Endothelial cell of umbilical vein (primary cell): ENCODE measurements around the gene WDR86. TPM values are rescaled to one million over a fixed set of nuclear protein-coding genes. Genes with fewer than 3 reads are reported as not detected.

ENCODE experiments used
- BruUV-seq: library from RNA; stranded (reverse); fragments of 400-500 nt; replicated peaks from 2 replicates; lab custom pipeline; 2021; lab: Mats Ljungman, UMichigan
- CTCF ChIA-PET: fragments of 300-600, 350-600 bp; sonication (Branson Sonifier 250); formaldehyde crosslinking; loops from one replicate; lab custom pipeline; 2021; ENCODE audit warnings: antibody characterized with exemption, inconsistent platforms; lab: Charles Lee
- POLR2A ChIA-PET: fragments of 300-600, 350-600 bp; sonication (Branson Sonifier 250); formaldehyde crosslinking; loops from one replicate; lab custom pipeline; 2021; ENCODE audit warnings: antibody characterized with exemption, inconsistent platforms; lab: Charles Lee
- DNase-seq: peaks from one replicate; pipeline ENCODE4 v3.0.0-alpha.2; 2011; ENCODE audit warnings: low read depth, low spot score
- FAIRE-seq: peaks from 2 replicates; lab custom pipeline; 2011; peaks lifted over from hg19 to GRCh38; lab: Jason Lieb, UNC
- H2AFZ ChIP-seq: 2 replicates; pipeline ENCODE4 v1.6.0; 2012; ENCODE audit warnings: low read depth, low read length, control low read depth, inconsistent platforms
- H3K27ac ChIP-seq: 2 replicates; pipeline ENCODE4 v1.5.1; 2011; ENCODE audit warnings: low read depth, mild to moderate bottlenecking, control low read depth, low read length, moderate library complexity; ENCODE audit not compliant: insufficient read depth
- H3K27me3 ChIP-seq, 2 experiments: 2 replicates each; pipeline versions ENCODE4 v1.6.0 to v1.6.1; 2011; ENCODE audit warnings: low read length in 2 of 2, mixed read lengths in 1 of 2; ENCODE audit not compliant: control insufficient read depth in 2 of 2, insufficient read depth in 2 of 2
- H3K36me3 ChIP-seq, 2 experiments: 2 replicates in 1 of 2; 3 replicates in 1 of 2; pipeline ENCODE4 v1.5.1; 2011; ENCODE audit warnings: low read length in 2 of 2, mild to moderate bottlenecking in 1 of 2, moderate library complexity in 1 of 2; ENCODE audit not compliant: control insufficient read depth in 2 of 2, insufficient read depth in 2 of 2; ENCODE audit errors: extremely low read depth in 1 of 2
- H3K4me1 ChIP-seq: 3 replicates; pipeline ENCODE4 v1.5.1; 2011; ENCODE audit warnings: mild to moderate bottlenecking, low read length; ENCODE audit not compliant: control insufficient read depth, insufficient read depth; ENCODE audit errors: extremely low read depth
- H3K4me2 ChIP-seq: 2 replicates; pipeline ENCODE4 v1.6.1; 2011; ENCODE audit warnings: low read length, control low read depth, mixed read lengths; ENCODE audit not compliant: insufficient read depth
- H3K4me3 ChIP-seq, 3 experiments: fragments of 200-600 bp in 1 of 3; sonication (generic), shearing (Covaris generic) in 1 of 3; replicated peaks in 1 of 3; 2 replicates each; pipeline ENCODE4 v1.5.1; 2011 to 2016; ENCODE audit warnings: control low read depth in 3 of 3, low read length in 3 of 3, mild to moderate bottlenecking in 2 of 3, inconsistent platforms in 1 of 3, low read depth in 1 of 3, moderate library complexity in 1 of 3; ENCODE audit not compliant: insufficient read depth in 1 of 3
- H3K79me2 ChIP-seq: 2 replicates; pipeline ENCODE4 v1.6.0; 2012; ENCODE audit warnings: low read length, inconsistent platforms; ENCODE audit not compliant: control insufficient read depth, insufficient read depth
- H3K9ac ChIP-seq: replicated peaks from 2 replicates; pipeline ENCODE3; 2011; ENCODE audit warnings: low read length, control low read depth; ENCODE audit not compliant: insufficient read depth; ENCODE audit errors: extremely low read depth
- H3K9me1 ChIP-seq: replicated peaks from 3 replicates; pipeline ENCODE4 v1.6.0; 2011; ENCODE audit warnings: mild to moderate bottlenecking, low read length; ENCODE audit not compliant: control insufficient read depth, insufficient read depth; ENCODE audit errors: extremely low read depth
- H3K9me3 ChIP-seq: replicated peaks from 2 replicates; pipeline ENCODE4 v1.5.1; 2012; ENCODE audit warnings: low read length, inconsistent platforms; ENCODE audit not compliant: control insufficient read depth, insufficient read depth
- H4K20me1 ChIP-seq: replicated peaks from 2 replicates; pipeline ENCODE3; 2011; ENCODE audit warnings: mild to moderate bottlenecking, low read length; ENCODE audit not compliant: control insufficient read depth, insufficient read depth; ENCODE audit errors: extremely low read depth
- CTCF ChIP-seq, 2 donors: IDR thresholded peaks; 1 replicate in 1 of 2; 2 replicates in 1 of 2; pipeline ENCODE4 v1.5.1; 2011; ENCODE audit warnings: low read length in 2 of 2, mild to moderate bottlenecking in 2 of 2, moderate library complexity in 2 of 2, control low read depth in 1 of 2, inconsistent platforms in 1 of 2, low read depth in 1 of 2; ENCODE audit not compliant: insufficient read depth in 1 of 2; ENCODE audit errors: extremely low read depth in 1 of 2
- EZH2 ChIP-seq: IDR thresholded peaks from 2 replicates; pipeline ENCODE4 v1.6.1; 2012; ENCODE audit warnings: borderline replicate concordance, low read depth, mild to moderate bottlenecking, moderate library complexity, low read length, inconsistent platforms; ENCODE audit not compliant: severe bottlenecking
- FOS ChIP-seq: IDR thresholded peaks from 2 replicates; pipeline ENCODE4 v1.6.1; 2011; ENCODE audit warnings: mild to moderate bottlenecking, low read length, moderate library complexity, borderline replicate concordance; ENCODE audit not compliant: insufficient read depth
- JUN ChIP-seq: IDR thresholded peaks from 2 replicates; pipeline ENCODE4 v1.6.1; 2011; ENCODE audit warnings: borderline replicate concordance, low read depth; ENCODE audit not compliant: insufficient read length, insufficient read depth
- POLR2A ChIP-seq: IDR thresholded peaks from 2 replicates; pipeline ENCODE4 v1.6.1; 2012; ENCODE audit warnings: low read depth, mild to moderate bottlenecking, control low read depth, low read length
- POLR2AphosphoS5 ChIP-seq: IDR thresholded peaks from 2 replicates; pipeline ENCODE4 v1.6.1; 2012; ENCODE audit warnings: low read depth, mild to moderate bottlenecking, control low read depth, low read length, moderate library complexity; ENCODE audit not compliant: insufficient read depth
- dilution Hi-C: fragments of 300-500 bp; cut with MboI; formaldehyde crosslinking; loops from one replicate; pipeline ENCODE4 v1.15.0; 2019; ENCODE audit warnings: low sequenced_read_pairs; ENCODE audit not compliant: extremely low pct_ligation_motif_present
- intact Hi-C: fragments of 100-400 bp; cut with micrococcal nuclease; formaldehyde crosslinking; loops from one replicate; pipeline ENCODE4 v1.10.0; 2022
- polyA plus RNA-seq, 4 experiments: library from polyadenylated mRNA; depleted of rRNA in 3 of 4; stranded (reverse) in 3 of 4; unstranded in 1 of 4; fragments of >200 nt; gene quantifications; 2 replicates each; pipeline versions ENCODE4 v1.2.1 to v1.2.3, GENCODE V29; 2011 to 2012; ENCODE audit warnings: missing spikeins in 1 of 4
- total RNA-seq: library from RNA; stranded (reverse); gene quantifications from 2 replicates; pipeline ENCODE4 v1.2.3, GENCODE V29; 2021

Gene WDR86
- total and polyA plus RNA-seq, 2 donors (not counting 3 experiments of a cell fraction or from before 2014, with no cell fraction given), result not detected

GRCh38 chr7:151391358-151391730 is 18.5 kb downstream of the WDR86 start:
- Histone ChIP-seq H3K9me3 (no peaks in the 10 kb centered on the region), H3K27me3 (no peaks in the 10 kb centered on the region), H3K27ac (no peak overlapping the region), H3K4me1 (no peaks in the 10 kb centered on the region), H3K4me3 (no peak overlapping the region), H3K36me3 (no peaks in the 10 kb centered on the region), H2AFZ (no peak overlapping the region), H3K4me2 (no peak overlapping the region), H3K9me1 (no peaks in the 10 kb centered on the region), H4K20me1 (no peaks in the 10 kb centered on the region), H3K79me2 (no peaks in the 10 kb centered on the region), H3K9ac (no peak overlapping the region)
- DNase-seq, result no peak
- FAIRE-seq, result no peak
- ChIA-PET POLR2A (no interaction called here), CTCF (no interaction called here)
- no TSS peak for BruUV-seq
- dilution Hi-C loops (no loop called here), intact Hi-C loops (no loop called here)
- TF ChIP-seq JUN, result no peak
- TF ChIP-seq CTCF (IDR thresholded peaks at IDR 0.05; ENCODE audit: extremely low read depth in 1 of 2, insufficient read depth in 1 of 2, low read depth in 1 of 2, low read length in 2 of 2), result no peak
- no peak for TF ChIP-seq FOS
- TF ChIP-seq POLR2AphosphoS5, result no peak
- TF ChIP-seq POLR2A, result no peak
- TF ChIP-seq EZH2, result no peak
